OCI-LY7 (cell line): ENCODE measurements around the gene SLCO2A1. TPM values are rescaled to one million over a fixed set of nuclear protein-coding genes. Genes with fewer than 3 reads are reported as not detected.

Source experiments
- BruUV-seq: library from RNA; stranded (reverse); fragments of 400-500 nt; replicated peaks from 2 replicates; lab custom pipeline; 2021; lab: Mats Ljungman, UMichigan
- CTCF ChIA-PET: fragments of 300-600 bp; sonication (Branson Sonifier 250); formaldehyde crosslinking; loops from one replicate; lab custom pipeline; 2022; ENCODE audit warnings: antibody characterized with exemption; ENCODE audit not compliant: unreplicated experiment; lab: Charles Lee
- POLR2A ChIA-PET: fragments of 300-600 bp; sonication (Branson Sonifier 250); formaldehyde crosslinking; loops from one replicate; lab custom pipeline; 2022; ENCODE audit warnings: antibody characterized with exemption; lab: Charles Lee
- DNase-seq: peaks from one replicate; pipeline ENCODE4 v3.0.0-alpha.2; 2015; ENCODE audit warnings: low spot score
- H2AFZ ChIP-seq: fragments of 200-600 bp; sonication (generic), shearing (Covaris generic); 2 replicates; pipeline ENCODE4 v1.6.1; 2014; ENCODE audit warnings: mild to moderate bottlenecking, antibody characterized with exemption, low read length, moderate library complexity
- H3K27ac ChIP-seq: fragments of 200-600 bp; sonication (generic); 2 replicates; pipeline ENCODE4 v1.5.1; 2014; ENCODE audit warnings: mixed run types, low read depth, mild to moderate bottlenecking, moderate library complexity, low read length, inconsistent platforms; ENCODE audit not compliant: poor library complexity, severe bottlenecking
- H3K36me3 ChIP-seq: fragments of 200-600 bp; sonication (generic); 2 replicates; pipeline ENCODE4 v1.6.1; 2014; ENCODE audit warnings: mild to moderate bottlenecking, antibody characterized with exemption, low read length, moderate library complexity, mixed read lengths; ENCODE audit not compliant: insufficient read depth
- H3K4me1 ChIP-seq: fragments of 200-600 bp; sonication (generic); 2 replicates; pipeline ENCODE4 v1.5.1; 2014; ENCODE audit warnings: mild to moderate bottlenecking, low read length; ENCODE audit not compliant: insufficient read depth, poor library complexity, severe bottlenecking
- H3K4me2 ChIP-seq: fragments of 200-600 bp; sonication (generic); 2 replicates; pipeline ENCODE4 v1.6.1; 2014; ENCODE audit warnings: mild to moderate bottlenecking, low read length
- H3K4me3 ChIP-seq: fragments of 200-600 bp; sonication (generic); 2 replicates; pipeline ENCODE4 v1.5.1; 2014; ENCODE audit warnings: mild to moderate bottlenecking, low read depth, low read length; ENCODE audit not compliant: poor library complexity, severe bottlenecking
- H3K79me2 ChIP-seq: fragments of 200-600 bp; sonication (generic); 2 replicates; pipeline ENCODE4 v1.6.1; 2016; ENCODE audit warnings: low read depth, mild to moderate bottlenecking, low read length, moderate library complexity, mixed read lengths; ENCODE audit not compliant: insufficient read depth
- H3K9me2 ChIP-seq: fragments of 200-600 bp; sonication (generic); 2 replicates; pipeline ENCODE4 v1.6.1; 2016; ENCODE audit warnings: mild to moderate bottlenecking, low read length, mixed read lengths; ENCODE audit not compliant: insufficient read depth
- H3K9me3 ChIP-seq: fragments of 200-600 bp; sonication (generic); 2 replicates; pipeline ENCODE4 v1.6.1; 2014; ENCODE audit warnings: mild to moderate bottlenecking, mixed run types, low read length, mixed read lengths
- H4K20me1 ChIP-seq: fragments of 200-600 bp; sonication (generic); 2 replicates; pipeline ENCODE4 v1.6.1; 2014; ENCODE audit warnings: mild to moderate bottlenecking, antibody characterized with exemption, low read length, moderate library complexity, mixed read lengths; ENCODE audit not compliant: insufficient read depth
- CTCF ChIP-seq: fragments of 200-600 bp; sonication (generic); conservative IDR thresholded peaks from 2 replicates; pipeline ENCODE4 v1.5.1; 2014; ENCODE audit warnings: mild to moderate bottlenecking, antibody characterized with exemption, low read length, moderate library complexity, mixed read lengths
- EZH2phosphoT487 ChIP-seq: fragments of 200-600 bp; sonication (generic); IDR thresholded peaks from 2 replicates; pipeline ENCODE4 v1.6.1; 2018; ENCODE audit warnings: low read depth, borderline replicate concordance, mild to moderate bottlenecking, mixed run types, antibody characterized with exemption, low read length, moderate library complexity, mixed read lengths
- intact Hi-C: fragments of 100-400 bp; cut with micrococcal nuclease; formaldehyde crosslinking; loops from one replicate; pipeline ENCODE4 v1.10.0; 2022; ENCODE audit not compliant: unreplicated experiment
- total RNA-seq, 2 experiments: library from RNA; depleted of rRNA in 1 of 2; stranded (reverse); fragments of >200 nt in 1 of 2; shearing (Covaris generic) in 1 of 2; gene quantifications; 2 replicates each; pipeline ENCODE4 v1.2.3, GENCODE V29; 2014 to 2022

The SLCO2A1 gene
- total RNA-seq, 2 experiments from 2014 or later = not detected

GRCh38 chr3:134059671-134060560 is 30.2 kb upstream of the SLCO2A1 start:
- POLR2A ChIA-PET = interaction anchor here (0.6 to 1.1 kb wide), 2 partner anchors 10 to 50 kb away, joined by 3 read pairs; no protein-coding TSS in a partner anchor
- Histone ChIP-seq H3K9me3 (no peaks in the 10 kb centered on the region), H3K4me3 (no peak overlapping the region), H2AFZ (no peak overlapping the region), H3K79me2 (no peaks in the 10 kb centered on the region), H3K36me3 (no peaks in the 10 kb centered on the region), H3K4me2 (no peak overlapping the region), H3K4me1 (no peaks in the 10 kb centered on the region), H3K9me2 (no peaks in the 10 kb centered on the region), H3K27ac (no peak overlapping the region), H4K20me1 (no peaks in the 10 kb centered on the region)
- CTCF ChIA-PET = no interaction called here
- no peak for DNase-seq
- TF ChIP-seq CTCF (no peak), EZH2phosphoT487 (no peak)
- intact Hi-C loops = no loop called here
- no TSS peak for BruUV-seq

DNA sequence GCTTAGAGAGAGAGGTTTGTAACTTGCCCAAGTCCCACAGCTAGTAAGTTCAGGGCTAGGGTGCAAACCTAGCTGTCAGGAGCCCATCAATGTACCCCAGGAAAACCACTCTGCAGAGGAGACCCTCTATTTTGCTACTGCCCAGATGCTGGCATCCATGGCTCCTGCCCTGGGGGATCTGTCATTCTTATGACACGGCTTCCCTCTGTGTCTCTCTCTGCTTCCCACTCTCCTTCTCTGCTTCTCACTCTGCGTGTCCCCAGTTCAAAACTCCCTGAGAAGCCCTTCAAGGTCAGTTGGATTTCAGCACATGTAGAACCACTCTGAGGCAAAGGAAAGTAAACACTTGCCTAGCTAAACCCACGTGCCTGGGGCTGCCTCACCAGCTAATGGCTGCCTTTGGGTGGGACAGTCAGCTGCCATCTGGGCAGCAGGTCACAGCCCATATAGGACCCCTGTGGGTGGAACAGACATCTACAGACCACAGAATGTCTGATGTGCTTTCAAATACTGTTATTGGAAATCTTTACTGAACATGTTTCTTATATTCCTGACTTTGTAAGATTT is 29.4 kb upstream of the SLCO2A1 start:
- no peak overlapping the region for H3K27ac ChIP-seq
- H3K4me2 ChIP-seq = no peak overlapping the region
- H3K4me3 ChIP-seq = no peak overlapping the region
- POLR2A ChIA-PET = interaction anchor here (0.6 to 1.1 kb wide), 2 partner anchors 9 to 49 kb away, joined by 3 read pairs; no protein-coding TSS in a partner anchor
- no peaks in the 10 kb centered on the region for H3K79me2 ChIP-seq
- H3K4me1 ChIP-seq = no peaks in the 10 kb centered on the region
- DNase-seq = no peak
- no peaks in the 10 kb centered on the region for H4K20me1 ChIP-seq
- intact Hi-C loops = no loop called here
- BruUV-seq = no TSS peak
- H3K36me3 ChIP-seq = no peaks in the 10 kb centered on the region
- no peaks in the 10 kb centered on the region for H3K9me2 ChIP-seq
- no peak for TF ChIP-seq EZH2phosphoT487
- TF ChIP-seq CTCF = no peak
- CTCF ChIA-PET = no interaction called here
- H3K9me3 ChIP-seq = no peaks in the 10 kb centered on the region
- no peak overlapping the region for H2AFZ ChIP-seq
